Epithelial cell of proximal tubule (primary cell): ENCODE measurements around the gene B4GALNT3. TPM values are rescaled to one million over a fixed set of nuclear protein-coding genes. Genes with fewer than 3 reads are reported as not detected.
"Not testable (repeated sequence)": the region's sequence is repeated elsewhere in the genome, so short reads cannot be mapped to it uniquely, and the experiment has no call there.

Experiments used
- DNase-seq: peaks from one replicate; pipeline ENCODE4 v3.0.0-alpha.2; 2011; ENCODE audit warnings: low read depth
- H3K4me3 ChIP-seq: 2 replicates; pipeline ENCODE4 v1.5.1; 2011; ENCODE audit warnings: low read depth, mild to moderate bottlenecking, low read length
- CTCF ChIP-seq: conservative IDR thresholded peaks from 2 replicates; pipeline ENCODE4 v1.5.1; 2012; ENCODE audit warnings: low read depth, mild to moderate bottlenecking, low read length
- total RNA-seq: library from RNA; depleted of rRNA; stranded (reverse); fragments of >200 nt; gene quantifications from 2 replicates; pipeline ENCODE4 v1.2.3, GENCODE V29; 2015

Gene B4GALNT3
- 5.0 and 7.1 TPM in 2 replicates for total RNA-seq

GRCh38 chr12:459430-460258 is at the start of gene B4GALNT3:
TSS of gene B4GALNT3 (plus strand) at chr12:459939. CDS start at chr12:460377, 438 bp downstream.
- TF ChIP-seq CTCF, result no peak
- DNase-seq, result no peak
- peak within 1 kb of the TSS; percentile 54 for H3K4me3 ChIP-seq

GRCh38 chr12:414859-415258 is 44.9 kb upstream of the B4GALNT3 start:
- TF ChIP-seq CTCF, result no peak
- H3K4me3 ChIP-seq, result no peak overlapping the region
- DNase-seq, result no peak

DNA sequence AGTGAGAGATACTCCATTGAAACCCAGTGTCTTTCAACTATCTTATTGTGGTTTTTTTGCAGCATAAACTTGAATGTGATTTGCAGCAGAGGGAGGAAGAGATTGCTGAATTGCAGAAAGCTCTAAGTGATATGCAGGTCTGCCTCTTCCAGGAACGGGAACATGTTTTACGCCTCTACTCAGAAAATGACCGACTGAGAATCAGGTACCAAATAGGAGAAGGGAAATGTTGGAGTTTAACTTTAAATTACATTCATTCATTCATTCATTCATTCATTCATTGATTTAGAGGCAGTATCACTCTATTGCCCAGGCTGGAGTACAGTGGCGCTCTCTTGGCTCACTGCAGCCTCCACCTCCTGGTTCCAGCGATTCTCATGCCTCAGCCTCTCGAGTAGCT is 41.3 kb upstream of the B4GALNT3 start:
- H3K4me3 ChIP-seq, result no peak overlapping the region
- TF ChIP-seq CTCF, result no peak
- DNase-seq, result no peak

GRCh38 chr12:422526-422925 is 37.2 kb upstream of the B4GALNT3 start:
- DNase-seq, result no peak
- no peak for TF ChIP-seq CTCF
- no peak overlapping the region for H3K4me3 ChIP-seq

- DNase-seq, H3K4me3 ChIP-seq: not testable (repeated sequence)
Measured at GRCh38 chr12:435737-436136, 24.0 kb upstream of the B4GALNT3 start.

GRCh38 chr12:442235-442884 is 17.4 kb upstream of the B4GALNT3 start:
- no peak for DNase-seq
- peak; percentile 85 for TF ChIP-seq CTCF
- H3K4me3 ChIP-seq, result no peak overlapping the region

GRCh38 chr12:447141-447540 is 12.6 kb upstream of the B4GALNT3 start:
- no peak overlapping the region for H3K4me3 ChIP-seq
- no peak for DNase-seq
- no peak for TF ChIP-seq CTCF
